GM23248 (cell line): ENCODE results near the gene ADCY5.

Experiments used
- EZH2 ChIP-seq: fragments of 200-600 bp; sonication (generic); IDR thresholded peaks from 2 replicates; pipeline ENCODE4 v1.6.1; 2018; ENCODE audit warnings: antibody characterized with exemption, mild to moderate bottlenecking; ENCODE audit not compliant: insufficient read depth, poor library complexity, severe bottlenecking
- EZH2phosphoT487 ChIP-seq: fragments of 200-600 bp; sonication (generic); IDR thresholded peaks from 2 replicates; pipeline ENCODE4 v1.6.1; 2018; ENCODE audit warnings: antibody characterized with exemption, moderate library complexity, mild to moderate bottlenecking, low read depth; ENCODE audit not compliant: insufficient read depth

DNA sequence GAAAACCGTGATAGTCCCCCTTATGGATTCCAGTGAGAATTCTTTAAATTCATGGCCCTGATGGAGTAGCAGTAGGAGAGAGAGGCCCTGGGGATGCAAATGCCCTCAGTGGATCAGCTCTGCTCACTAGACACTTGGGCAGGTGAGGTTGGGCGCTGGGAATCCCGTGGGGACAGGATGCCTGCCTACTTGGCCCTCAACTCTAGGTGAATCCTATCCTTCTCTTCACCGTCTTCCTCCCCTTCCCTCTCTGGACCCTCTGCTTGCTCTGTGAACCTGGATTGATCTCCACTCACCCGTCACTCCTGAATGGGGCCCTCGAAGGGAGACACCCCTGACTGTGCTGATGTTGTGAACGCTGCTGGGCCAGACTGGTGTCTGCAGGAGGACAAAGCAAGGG lies 169.8 kb downstream of the ADCY5 start:
- TF ChIP-seq EZH2 = no peak
- no peak for TF ChIP-seq EZH2phosphoT487
